RKO (cell line): ENCODE data around the gene OOSP3.
"Not testable (repeated sequence)": the region's sequence is repeated elsewhere in the genome, so short reads cannot be mapped to it uniquely, and the experiment has no call there.

Experiments
- DNase-seq: peaks from one replicate; pipeline ENCODE4 v3.0.0-alpha.2; 2016; ENCODE audit warnings: low spot score

OOSP3 gene

GRCh38 chr11:59878575-59878974 is at the start of gene OOSP3:
TSS of gene OOSP3 (plus strand) at chr11:59878782. CDS start at chr11:59878809, 27 bp downstream.
- DNase-seq, result no peak

GRCh38 chr11:59829358-59829757 is 49.2 kb upstream of the OOSP3 start:
- DNase-seq, result no peak

GRCh38 chr11:59833602-59834001 is 45.0 kb upstream of the OOSP3 start:
- no peak for DNase-seq

- no peak for DNase-seq
These were observed 39.0 kb upstream of the OOSP3 start for GRCh38 chr11:59839615-59840014.

GRCh38 chr11:59841514-59841913 is 37.1 kb upstream of the OOSP3 start:
- DNase-seq, result no peak

- DNase-seq, result no peak
These were observed 36.3 kb upstream of the OOSP3 start for GRCh38 chr11:59842316-59842715.

- no peak for DNase-seq
These were observed 33.2 kb upstream of the OOSP3 start, which contains the start of gene CBLIF for GRCh38 chr11:59845399-59845798. TSS of gene CBLIF (minus strand) at chr11:59845499. CDS start at chr11:59845453, 46 bp downstream.

- DNase-seq, result no peak
These were observed 32.0 kb upstream of the OOSP3 start for GRCh38 chr11:59846556-59846955.

- no peak for DNase-seq
These were observed 31.0 kb upstream of the OOSP3 start for GRCh38 chr11:59847626-59848025.

GRCh38 chr11:59848439-59848838 is 30.1 kb upstream of the OOSP3 start:
- DNase-seq, result not testable (repeated sequence)

GRCh38 chr11:59849129-59849528 is 29.5 kb upstream of the OOSP3 start:
- DNase-seq, result no peak

GRCh38 chr11:59849551-59849950 is 29.0 kb upstream of the OOSP3 start:
- not testable (repeated sequence) for DNase-seq

- not testable (repeated sequence) for DNase-seq
These were observed 27.2 kb upstream of the OOSP3 start for GRCh38 chr11:59851416-59851815.

GRCh38 chr11:59854871-59855270 is 23.7 kb upstream of the OOSP3 start:
- DNase-seq, result no peak

- DNase-seq, result peak; percentile 61
These were observed 20.8 kb upstream of the OOSP3 start for GRCh38 chr11:59857439-59858434.

GRCh38 chr11:59859673-59860072 is 18.9 kb upstream of the OOSP3 start:
- DNase-seq, result no peak

- DNase-seq, result no peak
These were observed 16.3 kb upstream of the OOSP3 start for GRCh38 chr11:59862252-59862651.

GRCh38 chr11:59865031-59865430 is 13.6 kb upstream of the OOSP3 start:
- no peak for DNase-seq

GRCh38 chr11:59866397-59866796 is 12.2 kb upstream of the OOSP3 start, which contains the start of gene TCN1:
TSS of gene TCN1 (minus strand) at chr11:59866487. CDS start at chr11:59866470, 17 bp downstream.
- DNase-seq, result no peak

- DNase-seq, result no peak
These were observed 11.7 kb upstream of the OOSP3 start for GRCh38 chr11:59866836-59867235.

GRCh38 chr11:59867946-59868345 is 10.6 kb upstream of the OOSP3 start:
- no peak for DNase-seq

- no peak for DNase-seq
These were observed 6.5 kb upstream of the OOSP3 start for GRCh38 chr11:59872076-59872475.

GRCh38 chr11:59875856-59876519 is 2.6 kb upstream of the OOSP3 start:
- DNase-seq, result no peak
